HL-60 (cell line): ENCODE measurements around the gene CPLX1.

Experiments used
- DNase-seq, 2 experiments: peaks; one replicate each; pipeline ENCODE4 v3.0.0-alpha.2; 2010 to 2020; ENCODE audit warnings: low read depth in 1 of 2, low spot score in 1 of 2
- H3K27ac ChIP-seq: fragments of 250-450 bp; sonication (Bioruptor Pico); replicated peaks from 2 replicates; pipeline ENCODE4 v1.5.1; 2020; ENCODE audit warnings: mild to moderate bottlenecking, moderate library complexity
- H3K27me3 ChIP-seq: fragments of 250-450 bp; sonication (Bioruptor Pico); 2 replicates; pipeline ENCODE4 v1.5.1; 2021; ENCODE audit warnings: mild to moderate bottlenecking, moderate library complexity; ENCODE audit not compliant: insufficient read depth, poor library complexity, severe bottlenecking
- H3K4me3 ChIP-seq: replicated peaks from 2 replicates; pipeline ENCODE4 v1.5.1; 2011; ENCODE audit warnings: mild to moderate bottlenecking, control low read depth, low read length; ENCODE audit not compliant: insufficient read depth
- CTCF ChIP-seq: IDR thresholded peaks from one replicate; pipeline ENCODE4 v1.5.1; 2011; ENCODE audit warnings: low read length, control low read depth, inconsistent platforms; ENCODE audit not compliant: insufficient read depth
- GABPA ChIP-seq: IDR thresholded peaks from 2 replicates; pipeline ENCODE4 v1.6.1; 2012; ENCODE audit warnings: low read depth
- POLR2AphosphoS5 ChIP-seq: IDR thresholded peaks from 2 replicates; pipeline ENCODE4 v1.6.1; 2012; ENCODE audit warnings: low read depth
- REST ChIP-seq: IDR thresholded peaks from 2 replicates; pipeline ENCODE4 v1.6.1; 2012; ENCODE audit warnings: low read depth; ENCODE audit not compliant: insufficient replicate concordance
- SPI1 ChIP-seq: IDR thresholded peaks from 2 replicates; pipeline ENCODE4 v1.6.1; 2012; ENCODE audit warnings: low read depth, mild to moderate bottlenecking, borderline replicate concordance

Gene CPLX1

GRCh38 chr4:872241-872981 lies 46.5 kb upstream of the CPLX1 start:
- no peak overlapping the region for H3K27ac ChIP-seq
- TF ChIP-seq REST (no peak), SPI1 (no peak), CTCF (no peak), POLR2AphosphoS5 (no peak), GABPA (no peak)
- DNase-seq: no peak
- no peaks in the 10 kb centered on the region for H3K27me3 ChIP-seq
- no peak overlapping the region for H3K4me3 ChIP-seq

- TF ChIP-seq POLR2AphosphoS5 (no peak), SPI1 (no peak), GABPA (no peak), CTCF (no peak), REST (no peak)
- Histone ChIP-seq H3K4me3 (no peak overlapping the region), H3K27me3 (no peaks in the 10 kb centered on the region), H3K27ac (no peak overlapping the region)
- no peak for DNase-seq
These were observed 45.6 kb upstream of the CPLX1 start for GRCh38 chr4:871484-871883.

- Histone ChIP-seq H3K4me3 (no peak overlapping the region), H3K27me3 (no peaks in the 10 kb centered on the region), H3K27ac (no peak overlapping the region)
- no peak for TF ChIP-seq SPI1
- DNase-seq: no peak
These were observed 45.0 kb upstream of the CPLX1 start for GRCh38 chr4:870951-871350.

- no peak overlapping the region for H3K27ac ChIP-seq
- TF ChIP-seq REST (no peak), POLR2AphosphoS5 (no peak), GABPA (no peak), SPI1 (no peak), CTCF (no peak)
- no peaks in the 10 kb centered on the region for H3K27me3 ChIP-seq
- no peak overlapping the region for H3K4me3 ChIP-seq
- no peak for DNase-seq
These were observed 43.8 kb upstream of the CPLX1 start for GRCh38 chr4:869776-870175.
